ENCODE data around the gene CDK6.
"Not testable (repeated sequence)": the region's sequence is repeated elsewhere in the genome, so short reads cannot be mapped to it uniquely, and the experiment has no call there.

CDK6 gene

GRCh38 chr7:92836489-92836999 lies at the start of gene CDK6:
TSS of gene CDK6 (minus strand) at chr7:92836573. CDS start at chr7:92833323, 3,250 bp downstream.
- no peak for DNase-seq

- DNase-seq, result not testable (repeated sequence)
These were observed 49.7 kb upstream of the CDK6 start for GRCh38 chr7:92886039-92886438.

GRCh38 chr7:92884218-92884617 lies 47.8 kb upstream of the CDK6 start:
- no peak for DNase-seq

- no peak for DNase-seq
These were observed 46.4 kb upstream of the CDK6 start for GRCh38 chr7:92882760-92883159.

GRCh38 chr7:92881091-92881485 lies 44.7 kb upstream of the CDK6 start:
- no peak for DNase-seq

- DNase-seq, result no peak
These were observed 44.1 kb upstream of the CDK6 start for GRCh38 chr7:92880212-92881090.

GRCh38 chr7:92877367-92877766 lies 41.0 kb upstream of the CDK6 start:
- no peak for DNase-seq

- DNase-seq, result no peak
These were observed 40.5 kb upstream of the CDK6 start for GRCh38 chr7:92876836-92877235.

- no peak for DNase-seq
These were observed 39.3 kb upstream of the CDK6 start for GRCh38 chr7:92875719-92876118.

- DNase-seq, result no peak
These were observed 38.8 kb upstream of the CDK6 start for GRCh38 chr7:92875173-92875572.

- DNase-seq, result no peak
These were observed 38.2 kb upstream of the CDK6 start for GRCh38 chr7:92874567-92874966.

- no peak for DNase-seq
These were observed 37.4 kb upstream of the CDK6 start for GRCh38 chr7:92873776-92874175.

- no peak for DNase-seq
These were observed 36.3 kb upstream of the CDK6 start for GRCh38 chr7:92872701-92873100.

GRCh38 chr7:92868683-92869293 lies 32.4 kb upstream of the CDK6 start:
- DNase-seq, result no peak

GRCh38 chr7:92864169-92864568 lies 27.8 kb upstream of the CDK6 start:
- not testable (repeated sequence) for DNase-seq

GRCh38 chr7:92856436-92856835 lies 20.1 kb upstream of the CDK6 start:
- no peak for DNase-seq

- no peak for DNase-seq
These were observed 18.3 kb upstream of the CDK6 start for GRCh38 chr7:92854501-92855238.

- DNase-seq, result no peak
These were observed 15.4 kb upstream of the CDK6 start for GRCh38 chr7:92851732-92852131.

GRCh38 chr7:92850516-92850915 lies 14.1 kb upstream of the CDK6 start:
- DNase-seq, result no peak

GRCh38 chr7:92849322-92849721 lies 12.9 kb upstream of the CDK6 start:
- no peak for DNase-seq

GRCh38 chr7:92848851-92849250 lies 12.5 kb upstream of the CDK6 start:
- DNase-seq, result no peak

- DNase-seq, result no peak
These were observed 12.1 kb upstream of the CDK6 start for GRCh38 chr7:92848441-92848840.

- no peak for DNase-seq
These were observed 10.9 kb upstream of the CDK6 start for GRCh38 chr7:92847305-92847704.

- no peak for DNase-seq
These were observed 9.4 kb upstream of the CDK6 start for GRCh38 chr7:92845736-92846135.
